ENCODE measurements around the gene HNRNPUL1. TPM values are rescaled to one million over a fixed set of nuclear protein-coding genes. Genes with fewer than 3 reads are reported as not detected.
A peak's percentile ranks its signal among the peaks of the same experiment; 100 is the strongest.

Gene HNRNPUL1
- total and polyA plus RNA-seq, 2 of the 8 experiments (the other 6 are each of a cell fraction or from before 2014, with no cell fraction given), result 99.5 to 264 TPM

GRCh38 chr19:41352609-41353465 is 88.7 kb downstream of the HNRNPUL1 start:
- Histone ChIP-seq H2AFZ (ENCODE audit: low read length) (peak overlapping the region; percentile 47; the same call in 1 of the 2 replicates), H3K27me3 (replicated peaks in 1 of 4; ENCODE audit: control insufficient read depth in 3 of 4, extremely low read depth in 1 of 4, insufficient read depth in 3 of 4, low read length in 3 of 4) (peaks cover 10 to 36% (median 28%) of the 10 kb centered on the region in 4 experiments), H3K36me3 (ENCODE audit: control insufficient read depth in 2 of 4, insufficient read depth in 4 of 4, low read length in 3 of 4) (no peaks in the 10 kb centered on the region), H3K4me1 (replicated peaks in 1 of 4; ENCODE audit: control insufficient read depth in 3 of 4, insufficient read depth in 4 of 4, low read length in 3 of 4) (peaks cover 0 to 14% (median 4%) of the 10 kb centered on the region in 4 experiments; a peak in 5 of 7 replicates), H4K20me1 (replicated peaks in 1 of 2; ENCODE audit: control insufficient read depth in 1 of 2, insufficient read depth in 2 of 2, low read length in 2 of 2) (peaks cover 0 to 6% of the 10 kb centered on the region in 2 experiments), H3K4me2 (ENCODE audit: insufficient read depth in 1 of 2, low read depth in 2 of 2, low read length in 2 of 2) (peak overlapping the region; percentile 88 to 92), H3K4ac (replicated peaks; ENCODE audit: insufficient read length, low read depth, low read length) (peak overlapping the region; percentile 47), H3K4me3 (ENCODE audit: extremely low read depth in 1 of 4, insufficient read depth in 2 of 4, low read depth in 3 of 4, low read length in 4 of 4) (peak overlapping the region; percentile 52 to 75 (median 70)), H2BK15ac (ENCODE audit: low read length) (peak overlapping the region; percentile 81; the same call in 1 of the 2 replicates), H3K27ac (ENCODE audit: low read depth, low read length) (no peak overlapping the region), H2BK120ac (replicated peaks; ENCODE audit: low read depth, low read length) (peak overlapping the region; percentile 35), H3K23me2 (ENCODE audit: low read depth, low read length) (peaks cover 27% of the 10 kb centered on the region), H4K5ac (ENCODE audit: insufficient read length, low read depth, low read length) (peak overlapping the region; percentile 15), H3K14ac (ENCODE audit: insufficient read length) (no peak overlapping the region), H3K56ac (replicated peaks; ENCODE audit: insufficient read length, low read depth, low read length) (no peak overlapping the region), H3K18ac (ENCODE audit: extremely low read depth, low read length) (peak overlapping the region; percentile 71), H3K79me2 (ENCODE audit: control insufficient read depth in 1 of 2, insufficient read depth in 2 of 2, low read length in 2 of 2) (no peaks in the 10 kb centered on the region), H2BK12ac (ENCODE audit: low read depth, low read length) (peak overlapping the region; percentile 17; the same call in 1 of the 2 replicates), H3K79me1 (ENCODE audit: low read depth, low read length) (no peaks in the 10 kb centered on the region; the same call in 1 of the 2 replicates), H2AK5ac (ENCODE audit: low read depth, low read length) (no peak overlapping the region), H2BK5ac (ENCODE audit: low read depth, low read length) (peak overlapping the region; percentile 85; the same call in 1 of the 2 replicates), H4K8ac (ENCODE audit: extremely low read depth, insufficient read depth, low read length) (peak overlapping the region; percentile 81), H3K9me3 (ENCODE audit: insufficient read depth in 2 of 2, low read depth in 1 of 2, low read length in 1 of 2) (no peaks in the 10 kb centered on the region), H4K91ac (replicated peaks; ENCODE audit: insufficient read length, low read length) (peak overlapping the region; percentile 64), H2BK20ac (ENCODE audit: low read length) (no peak overlapping the region), H3K23ac (ENCODE audit: insufficient read length) (no peak overlapping the region), H3K9ac (replicated peaks in 1 of 4; ENCODE audit: extremely low read depth in 1 of 4, low read depth in 3 of 4, low read length in 3 of 4) (peak overlapping the region in 1 of 4 experiments; percentile 25; a peak in 1 of 7 replicates)
- ChIA-PET POLR2A (ENCODE audit: partially characterized antibody) (interaction anchor here (0.6 to 5.4 kb wide), 15 partner anchors 11 to 586 kb away, joined by 3 to 29 read pairs (median 4); partner anchors contain the start of genes B3GNT8, B9D2 and CCDC97), CTCF (ENCODE audit: partially characterized antibody) (interaction anchor here (0.6 to 8.0 kb wide), 20 partner anchors 9 to 327 kb away, joined by 3 to 37 read pairs (median 4); partner anchors contain the start of genes B9D2 and DMAC2)
- 2% methylated on average over 71 of the region's 71 CpGs; no CpG with 5 or more reads in 1 of the 2 experiments for WGBS, 2 experiments (ENCODE audit: extremely low coverage in 1 of 2, insufficient coverage in 1 of 2, insufficient read length in 1 of 2, insufficient replicate concordance in 2 of 2, low coverage in 1 of 2, low lambda C conversion rate in 2 of 2, missing lambda C conversion rate in 1 of 2)
- DNase-seq (ENCODE audit: low read depth in 1 of 2, low spot score in 2 of 2) (peak in 1 of 2 experiments; percentile 88), FAIRE-seq (no peak)
- TF ChIP-seq HDAC2 (IDR thresholded peaks at IDR 0.05; ENCODE audit: borderline replicate concordance in 1 of 2, low read depth in 2 of 2, low read length in 2 of 2) (peak in 1 of 2 experiments; percentile 56; a peak in 1 of 4 replicates), CTBP2 (IDR thresholded peaks at IDR 0.05; ENCODE audit: borderline replicate concordance, insufficient read depth, insufficient read length, low read length) (no peak), GABPA (IDR thresholded peaks at IDR 0.05; ENCODE audit: borderline replicate concordance, insufficient read depth, low read length) (no peak), KDM5A (IDR thresholded peaks at IDR 0.05; ENCODE audit: low read length) (no peak), RNF2 (IDR thresholded peaks at IDR 0.05; ENCODE audit: borderline replicate concordance, low read depth, low read length, missing control alignments, poor library complexity, severe bottlenecking) (peak; percentile 38), EGR1 (IDR thresholded peaks at IDR 0.05; ENCODE audit: borderline replicate concordance, low read depth, low read length) (no peak), ZNF274 (IDR thresholded peaks at IDR 0.05; ENCODE audit: borderline replicate concordance, extremely low read depth, low read length) (no peak)
- TF ChIP-seq, protein P1, sequence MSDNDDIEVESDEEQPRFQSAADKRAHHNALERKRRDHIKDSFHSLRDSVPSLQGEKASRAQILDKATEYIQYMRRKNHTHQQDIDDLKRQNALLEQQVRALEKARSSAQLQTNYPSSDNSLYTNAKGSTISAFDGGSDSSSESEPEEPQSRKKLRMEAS (IDR thresholded peaks at IDR 0.05), result peak; percentile 34; the same call in 1 of the 2 replicates
